Tibial nerve (tissue), 4 donors: Measurements from ENCODE around the gene STARD13.

Experiments
- CTCF ChIP-seq, 5 experiments: fragments of 200-600 bp in 3 of 5; fragments of 450-650 bp in 2 of 5; sonication (generic) in 3 of 5; IDR thresholded peaks; one replicate each; pipeline ENCODE4 v1.5.1; 2016 to 2019; ENCODE audit warnings: antibody characterized with exemption in 5 of 5, mild to moderate bottlenecking in 3 of 5, moderate library complexity in 2 of 5
- EP300 ChIP-seq, 2 donors: sonication (generic); formaldehyde crosslinking; IDR thresholded peaks; one replicate each; pipeline ENCODE4 v1.6.1; 2017; ENCODE audit warnings: antibody characterized with exemption in 2 of 2, mild to moderate bottlenecking in 1 of 2
- POLR2A ChIP-seq, 2 donors: fragments of 450-650 bp; IDR thresholded peaks; one replicate each; pipeline ENCODE4 v1.6.1; 2017; ENCODE audit warnings: antibody characterized with exemption in 2 of 2, mild to moderate bottlenecking in 2 of 2, moderate library complexity in 2 of 2

GRCh38 chr13:33232883-33233282 is 52.7 kb downstream of the STARD13 start:
- TF ChIP-seq CTCF (IDR thresholded peaks at IDR 0.05), result no peak
- no peak for TF ChIP-seq POLR2A (IDR thresholded peaks at IDR 0.05)
- no peak for TF ChIP-seq EP300 (IDR thresholded peaks at IDR 0.05)
